GM12892 (cell line): ENCODE results near the gene UBAP2.

Experiments used
- POLR2A ChIP-seq: IDR thresholded peaks from 2 replicates; pipeline ENCODE4 v1.6.1; 2011; ENCODE audit warnings: low read depth, low read length, control low read depth
- POLR2AphosphoS5 ChIP-seq: IDR thresholded peaks from 2 replicates; pipeline ENCODE4 v1.6.1; 2011; ENCODE audit warnings: low read depth, low read length, control low read depth
- TAF1 ChIP-seq: IDR thresholded peaks from 2 replicates; pipeline ENCODE4 v1.6.1; 2011; ENCODE audit warnings: low read depth, mild to moderate bottlenecking, control low read depth, low read length, borderline replicate concordance

- no peak for TF ChIP-seq POLR2AphosphoS5
- TF ChIP-seq POLR2A: no peak
- TF ChIP-seq TAF1: no peak
These were observed 89.0 kb downstream of the UBAP2 start for GRCh38 chr9:33959725-33960124.
